GM18868 (cell line): ENCODE results near the gene INO80C.
"Not testable (repeated sequence)": the region's sequence is repeated elsewhere in the genome, so short reads cannot be mapped to it uniquely, and the experiment has no call there.

ENCODE experiments used
- ATAC-seq: cut with Tn5 transposase; IDR thresholded peaks from one replicate; pipeline ENCODE4 v1.9.1; 2021; ENCODE audit warnings: mild to moderate bottlenecking, moderate library complexity; ENCODE audit not compliant: unreplicated experiment

The INO80C gene

GRCh38 chr18:35463827-35464226, 33.9 kb downstream of the INO80C start:
- no peak for ATAC-seq

- no peak for ATAC-seq
Observed at GRCh38 chr18:35463050-35463449, 34.7 kb downstream of the INO80C start.

GRCh38 chr18:35460736-35461161, 37.0 kb downstream of the INO80C start:
- peak; percentile 39 for ATAC-seq

GRCh38 chr18:35459997-35460396, 37.8 kb downstream of the INO80C start:
- no peak for ATAC-seq

GRCh38 chr18:35458677-35459441, 38.9 kb downstream of the INO80C start:
- peak; percentile 84 for ATAC-seq

GRCh38 chr18:35458271-35458670, 39.5 kb downstream of the INO80C start:
- ATAC-seq = no peak

- no peak for ATAC-seq
Observed at GRCh38 chr18:35457140-35457704, 40.5 kb downstream of the INO80C start.

- no peak for ATAC-seq
Observed at GRCh38 chr18:35455926-35456763, 41.6 kb downstream of the INO80C start.

GRCh38 chr18:35454803-35455202, 43.0 kb downstream of the INO80C start:
- no peak for ATAC-seq

- ATAC-seq = not testable (repeated sequence)
Observed at GRCh38 chr18:35453065-35453464, 44.7 kb downstream of the INO80C start.

GRCh38 chr18:35451916-35452315, 45.8 kb downstream of the INO80C start:
- ATAC-seq = no peak

GRCh38 chr18:35451032-35451431, 46.7 kb downstream of the INO80C start:
- ATAC-seq = no peak

GRCh38 chr18:35444636-35445035, 53.1 kb downstream of the INO80C start:
- no peak for ATAC-seq

GRCh38 chr18:35443847-35444246, 53.9 kb downstream of the INO80C start:
- no peak for ATAC-seq

- ATAC-seq = no peak
Observed at GRCh38 chr18:35443434-35443833, 54.3 kb downstream of the INO80C start.

- ATAC-seq = no peak
Observed at GRCh38 chr18:35442701-35443100, 55.1 kb downstream of the INO80C start.

GRCh38 chr18:35441857-35442595, 55.7 kb downstream of the INO80C start:
- no peak for ATAC-seq

- no peak for ATAC-seq
Observed at GRCh38 chr18:35438480-35439234, 59.1 kb downstream of the INO80C start.

- ATAC-seq = no peak
Observed at GRCh38 chr18:35437836-35438235, 59.9 kb downstream of the INO80C start.

- ATAC-seq = no peak
Observed at GRCh38 chr18:35436076-35436649, 61.6 kb downstream of the INO80C start.
